ENCODE results near the gene TGFBR1.

The TGFBR1 gene

DNA sequence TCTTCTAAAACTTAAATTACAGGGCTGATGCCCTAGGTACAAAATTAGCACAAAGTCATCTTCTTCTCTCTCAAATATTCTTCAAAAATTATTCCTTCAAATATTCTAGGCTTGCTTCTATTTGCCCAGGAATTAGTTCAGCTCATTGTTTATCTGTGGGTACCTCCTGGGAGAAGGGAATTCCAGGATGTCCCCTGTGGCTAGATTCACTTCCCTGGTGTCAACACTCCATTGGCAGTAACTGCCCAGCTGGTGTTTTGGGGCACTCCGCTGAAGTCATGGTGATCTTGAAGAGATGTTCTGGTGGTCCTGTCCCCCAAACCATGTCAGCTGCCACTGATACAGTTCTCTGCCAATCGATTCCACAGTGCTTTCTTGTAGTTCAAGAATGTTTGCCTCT lies 26.2 kb upstream of the TGFBR1 start:
- no peaks in the 10 kb centered on the region for H3K27me3 ChIP-seq (ENCODE audit: control insufficient read depth in 1 of 2, insufficient read depth in 2 of 2, low read length in 2 of 2)
- no peak overlapping the region for H3K9ac ChIP-seq (ENCODE audit: low read length)
- H3K9me3 ChIP-seq (ENCODE audit: low read length), result no peaks in the 10 kb centered on the region
- H3K36me3 ChIP-seq (ENCODE audit: insufficient read depth, low read length), result no peaks in the 10 kb centered on the region
- peaks cover 19% of the 10 kb centered on the region for H3K4me1 ChIP-seq (ENCODE audit: insufficient read depth, low read length)
- no peak overlapping the region for H3K27ac ChIP-seq (ENCODE audit: low read depth, low read length)
- no peak overlapping the region for H3K4me3 ChIP-seq (ENCODE audit: low read depth in 1 of 2, low read length in 2 of 2)

GRCh38 chr9:99079542-99079941 lies 25.4 kb upstream of the TGFBR1 start:
- Histone ChIP-seq H3K36me3 (ENCODE audit: insufficient read depth, low read length) (no peaks in the 10 kb centered on the region), H3K4me1 (ENCODE audit: insufficient read depth, low read length) (peaks cover 19% of the 10 kb centered on the region), H3K4me3 (ENCODE audit: low read depth in 1 of 2, low read length in 2 of 2) (no peak overlapping the region), H3K27ac (ENCODE audit: low read depth, low read length) (no peak overlapping the region), H3K27me3 (ENCODE audit: control insufficient read depth in 1 of 2, insufficient read depth in 2 of 2, low read length in 2 of 2) (no peaks in the 10 kb centered on the region), H3K9ac (ENCODE audit: low read length) (no peak overlapping the region), H3K9me3 (ENCODE audit: low read length) (no peaks in the 10 kb centered on the region)

DNA sequence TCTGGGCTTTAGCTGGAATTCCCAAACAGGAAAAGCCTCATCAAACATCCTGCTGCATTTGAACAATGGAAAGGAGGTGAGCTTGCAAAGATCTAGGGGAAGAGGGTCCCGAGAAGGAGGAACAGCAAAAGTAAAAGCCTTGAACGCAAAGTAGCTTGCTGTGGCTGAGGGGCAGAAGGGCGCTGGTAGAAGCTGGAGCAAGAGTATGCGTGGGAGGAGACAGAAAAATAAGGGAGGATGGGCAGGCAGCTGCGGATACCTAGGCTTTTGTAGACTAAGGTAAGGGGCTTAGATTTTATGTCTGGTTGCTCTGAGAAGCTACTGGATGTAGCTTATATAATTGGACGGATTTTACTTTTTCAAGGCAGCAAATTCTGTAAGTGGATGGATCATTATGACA lies 21.9 kb upstream of the TGFBR1 start:
- H3K27me3 ChIP-seq (ENCODE audit: control insufficient read depth in 1 of 2, insufficient read depth in 2 of 2, low read length in 2 of 2), result no peaks in the 10 kb centered on the region
- no peaks in the 10 kb centered on the region for H3K36me3 ChIP-seq (ENCODE audit: insufficient read depth, low read length)
- no peak overlapping the region for H3K4me3 ChIP-seq (ENCODE audit: low read depth in 1 of 2, low read length in 2 of 2)

DNA sequence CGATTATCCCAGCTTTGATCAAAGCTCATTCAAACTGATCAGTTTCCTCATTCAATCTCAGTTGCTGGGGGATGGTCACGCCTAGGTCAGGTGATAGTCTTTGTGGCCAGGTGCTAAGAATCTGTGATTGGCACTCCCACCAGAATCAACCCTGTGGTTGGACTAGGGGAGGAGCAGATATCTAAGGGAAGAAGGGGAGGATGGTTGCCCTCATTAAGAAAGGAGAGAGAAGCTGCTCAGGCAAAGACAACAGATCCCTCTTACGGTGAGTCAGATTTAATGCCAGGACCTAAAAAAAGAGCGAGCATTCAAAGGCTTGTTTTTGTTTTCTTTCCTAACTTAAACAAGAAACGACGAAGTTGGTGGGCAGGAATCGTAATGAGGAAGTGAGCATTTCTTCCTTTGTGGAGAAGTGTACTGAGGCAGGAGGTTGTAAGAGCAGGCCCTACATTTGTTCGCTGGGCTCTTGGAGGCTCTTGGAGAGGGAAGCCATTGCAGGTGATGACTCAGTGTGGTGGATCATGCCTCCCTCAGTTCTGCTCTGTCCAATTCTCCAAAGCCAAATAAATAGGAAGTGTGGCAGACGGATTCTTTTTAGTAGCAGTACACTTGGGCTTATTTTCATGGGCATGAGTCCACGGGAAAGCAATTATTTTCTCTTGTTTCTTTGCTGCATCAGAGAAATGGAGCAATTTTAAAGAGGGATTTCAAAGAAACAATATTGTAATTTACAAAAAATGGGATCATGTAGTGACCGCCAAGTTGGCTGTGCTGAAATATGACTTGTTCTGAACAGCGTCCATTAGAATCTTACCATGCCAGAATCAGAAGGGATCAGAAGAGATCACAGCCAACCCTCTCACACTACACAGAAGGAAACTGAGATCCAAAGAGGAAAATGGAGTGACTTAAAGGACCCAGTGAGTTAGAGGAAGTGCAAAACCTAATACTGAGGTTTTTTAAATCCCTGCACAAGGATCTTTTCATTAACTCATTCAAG lies 18.7 kb upstream of the TGFBR1 start:
- no peaks in the 10 kb centered on the region for H3K9me3 ChIP-seq (ENCODE audit: low read length)
- no peak overlapping the region for H3K27ac ChIP-seq (ENCODE audit: low read depth, low read length)
- no peak overlapping the region for H3K9ac ChIP-seq (ENCODE audit: low read length)
- H3K27me3 ChIP-seq (ENCODE audit: control insufficient read depth in 1 of 2, insufficient read depth in 2 of 2, low read length in 2 of 2), result no peaks in the 10 kb centered on the region
- H3K4me1 ChIP-seq (ENCODE audit: insufficient read depth, low read length), result peaks cover 20% of the 10 kb centered on the region
- no peak overlapping the region for H3K4me3 ChIP-seq (ENCODE audit: low read depth in 1 of 2, low read length in 2 of 2)
- H3K36me3 ChIP-seq (ENCODE audit: insufficient read depth, low read length), result no peaks in the 10 kb centered on the region

More for the DNA sequence above, 21.9 kb upstream of the TGFBR1 start:
- Histone ChIP-seq H3K9ac (ENCODE audit: low read length) (no peak overlapping the region), H3K4me1 (ENCODE audit: insufficient read depth, low read length) (peaks cover 20% of the 10 kb centered on the region), H3K27ac (ENCODE audit: low read depth, low read length) (no peak overlapping the region), H3K9me3 (ENCODE audit: low read length) (no peaks in the 10 kb centered on the region)

- Histone ChIP-seq H3K4me1 (ENCODE audit: insufficient read depth, low read length) (peaks cover 20% of the 10 kb centered on the region), H3K27ac (ENCODE audit: low read depth, low read length) (no peak overlapping the region), H3K36me3 (ENCODE audit: insufficient read depth, low read length) (no peaks in the 10 kb centered on the region), H3K4me3 (ENCODE audit: low read depth in 1 of 2, low read length in 2 of 2) (no peak overlapping the region), H3K9me3 (ENCODE audit: low read length) (no peaks in the 10 kb centered on the region), H3K27me3 (ENCODE audit: control insufficient read depth in 1 of 2, insufficient read depth in 2 of 2, low read length in 2 of 2) (no peaks in the 10 kb centered on the region), H3K9ac (ENCODE audit: low read length) (no peak overlapping the region)
Observed at GRCh38 chr9:99087462-99087861, 17.5 kb upstream of the TGFBR1 start.

- Histone ChIP-seq H3K9me3 (ENCODE audit: low read length) (no peaks in the 10 kb centered on the region), H3K27ac (ENCODE audit: low read depth, low read length) (no peak overlapping the region), H3K36me3 (ENCODE audit: insufficient read depth, low read length) (no peaks in the 10 kb centered on the region), H3K4me1 (ENCODE audit: insufficient read depth, low read length) (peaks cover 12% of the 10 kb centered on the region), H3K4me3 (ENCODE audit: low read depth in 1 of 2, low read length in 2 of 2) (no peak overlapping the region), H3K9ac (ENCODE audit: low read length) (no peak overlapping the region), H3K27me3 (ENCODE audit: control insufficient read depth in 1 of 2, insufficient read depth in 2 of 2, low read length in 2 of 2) (no peaks in the 10 kb centered on the region)
Observed at GRCh38 chr9:99090336-99091130, 14.4 kb upstream of the TGFBR1 start.

- H3K4me1 ChIP-seq (ENCODE audit: insufficient read depth, low read length), result no peaks in the 10 kb centered on the region
- no peaks in the 10 kb centered on the region for H3K27me3 ChIP-seq (ENCODE audit: control insufficient read depth in 1 of 2, insufficient read depth in 2 of 2, low read length in 2 of 2)
- no peak overlapping the region for H3K27ac ChIP-seq (ENCODE audit: low read depth, low read length)
- H3K9ac ChIP-seq (ENCODE audit: low read length), result no peak overlapping the region
- no peaks in the 10 kb centered on the region for H3K9me3 ChIP-seq (ENCODE audit: low read length)
- no peaks in the 10 kb centered on the region for H3K36me3 ChIP-seq (ENCODE audit: insufficient read depth, low read length)
- H3K4me3 ChIP-seq (ENCODE audit: low read depth in 1 of 2, low read length in 2 of 2), result no peak overlapping the region
Observed at GRCh38 chr9:99092643-99093491, 12.0 kb upstream of the TGFBR1 start.

DNA sequence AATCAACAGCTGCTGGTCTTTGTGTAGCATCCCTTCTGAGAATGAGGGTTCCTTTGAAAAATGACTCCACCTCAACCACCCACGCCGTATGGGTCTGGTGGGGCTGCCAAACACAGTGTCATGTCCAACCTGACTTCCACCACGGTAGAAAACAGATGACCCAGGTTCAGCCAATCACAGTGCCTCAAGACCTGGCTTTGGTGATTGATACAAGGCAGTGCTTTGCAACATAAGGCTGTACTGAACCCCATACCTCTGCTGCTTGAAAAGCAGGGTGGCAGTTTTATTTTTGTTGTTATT lies 11.5 kb upstream of the TGFBR1 start:
- no peaks in the 10 kb centered on the region for H3K36me3 ChIP-seq (ENCODE audit: insufficient read depth, low read length)
- H3K27me3 ChIP-seq (ENCODE audit: control insufficient read depth in 1 of 2, insufficient read depth in 2 of 2, low read length in 2 of 2), result no peaks in the 10 kb centered on the region
- H3K4me1 ChIP-seq (ENCODE audit: insufficient read depth, low read length), result no peaks in the 10 kb centered on the region
- no peak overlapping the region for H3K9ac ChIP-seq (ENCODE audit: low read length)
- H3K4me3 ChIP-seq (ENCODE audit: low read depth in 1 of 2, low read length in 2 of 2), result no peak overlapping the region
- H3K27ac ChIP-seq (ENCODE audit: low read depth, low read length), result no peak overlapping the region
- H3K9me3 ChIP-seq (ENCODE audit: low read length), result no peaks in the 10 kb centered on the region

- Histone ChIP-seq H3K9ac (ENCODE audit: low read length) (no peak overlapping the region), H3K9me3 (ENCODE audit: low read length) (no peaks in the 10 kb centered on the region), H3K36me3 (ENCODE audit: insufficient read depth, low read length) (no peaks in the 10 kb centered on the region), H3K27ac (ENCODE audit: low read depth, low read length) (no peak overlapping the region), H3K27me3 (ENCODE audit: control insufficient read depth in 1 of 2, insufficient read depth in 2 of 2, low read length in 2 of 2) (no peaks in the 10 kb centered on the region), H3K4me1 (ENCODE audit: insufficient read depth, low read length) (no peaks in the 10 kb centered on the region), H3K4me3 (ENCODE audit: low read depth in 1 of 2, low read length in 2 of 2) (no peak overlapping the region)
Observed at GRCh38 chr9:99095565-99095964, 9.3 kb upstream of the TGFBR1 start.

DNA sequence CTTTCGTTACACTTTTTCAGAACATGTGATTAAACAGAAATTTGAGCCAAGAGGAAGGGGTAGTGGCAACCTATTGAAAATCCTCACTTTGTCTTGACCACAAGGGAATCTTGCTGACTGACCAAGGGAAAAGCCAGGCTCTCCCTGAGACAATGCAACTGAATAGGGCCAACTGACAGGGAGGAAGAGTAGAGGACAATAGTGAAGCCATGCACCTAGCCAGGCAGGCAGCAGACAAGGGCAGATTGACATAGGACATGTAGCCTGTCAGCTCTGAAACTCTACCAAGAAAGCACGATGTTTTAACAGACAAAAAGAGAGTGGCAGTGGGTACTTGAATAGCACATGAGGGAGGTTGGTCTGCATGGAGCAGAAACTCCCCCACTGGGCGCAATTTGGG lies 8.5 kb upstream of the TGFBR1 start:
- Histone ChIP-seq H3K27me3 (ENCODE audit: control insufficient read depth in 1 of 2, insufficient read depth in 2 of 2, low read length in 2 of 2) (no peaks in the 10 kb centered on the region), H3K4me3 (ENCODE audit: low read depth in 1 of 2, low read length in 2 of 2) (no peak overlapping the region), H3K36me3 (ENCODE audit: insufficient read depth, low read length) (no peaks in the 10 kb centered on the region), H3K9me3 (ENCODE audit: low read length) (no peaks in the 10 kb centered on the region), H3K4me1 (ENCODE audit: insufficient read depth, low read length) (no peaks in the 10 kb centered on the region), H3K9ac (ENCODE audit: low read length) (no peak overlapping the region), H3K27ac (ENCODE audit: low read depth, low read length) (no peak overlapping the region)

All from muscle layer of colon (tissue), 2 donors.